Activated CD4-positive, alpha-beta T cell treated with anti-CD3 and anti-CD28 coated beads, Interleukin-2, amount 50 U/mL, for 48 hours (primary cell): ENCODE data around the gene VANGL2.

Source experiments
- DNase-seq, 2 experiments: peaks; one replicate each; pipeline ENCODE4 v3.0.0-alpha.2; 2020

Gene VANGL2

GRCh38 chr1:160429125-160429561 is 28.8 kb downstream of the VANGL2 start:
- peak in 1 of 2 experiments; percentile 42 for DNase-seq

GRCh38 chr1:160429702-160430535 is 29.6 kb downstream of the VANGL2 start:
- DNase-seq: no peak

- no peak for DNase-seq
Measured at GRCh38 chr1:160431006-160431405, 30.6 kb downstream of the VANGL2 start.

DNA sequence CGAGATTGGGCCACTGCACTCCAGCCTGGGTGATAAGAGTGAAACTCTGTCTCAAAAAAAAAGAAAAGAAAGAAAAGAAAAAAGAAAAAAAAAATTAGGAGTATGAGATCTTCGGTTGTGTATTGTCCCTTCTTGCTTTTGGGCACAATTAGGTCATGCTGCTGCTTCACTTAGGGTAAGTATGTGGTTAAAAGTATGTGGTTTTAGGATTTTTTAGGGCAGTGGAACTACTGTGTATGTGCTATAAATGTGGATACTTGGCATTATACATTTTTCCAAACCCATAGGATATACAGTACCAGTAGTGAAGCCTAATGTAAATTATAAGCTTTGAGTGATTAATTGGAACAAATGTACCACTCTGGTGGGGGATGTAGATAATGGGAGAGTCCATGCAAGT is 31.2 kb downstream of the VANGL2 start:
- DNase-seq: no peak

DNA sequence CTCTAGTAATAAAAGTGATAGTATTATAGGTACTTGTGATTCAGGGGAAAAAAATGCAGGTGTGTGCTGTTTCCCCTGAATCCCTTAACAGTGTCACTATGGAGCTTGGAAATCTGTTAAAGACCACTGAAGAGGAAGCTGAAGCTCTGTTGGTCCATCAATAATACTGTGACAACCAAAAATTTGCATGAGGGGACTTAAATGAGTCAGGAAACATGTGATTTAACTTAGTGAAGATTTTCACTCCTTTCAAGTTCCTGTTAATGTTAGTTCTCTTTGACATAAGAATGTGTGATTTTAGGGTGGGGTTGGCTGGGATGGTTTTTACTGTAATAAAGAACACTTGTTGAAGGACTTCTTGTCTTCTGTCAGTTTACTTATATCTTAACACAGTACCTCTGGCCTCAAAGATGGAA is 32.0 kb downstream of the VANGL2 start:
- DNase-seq: no peak

DNA sequence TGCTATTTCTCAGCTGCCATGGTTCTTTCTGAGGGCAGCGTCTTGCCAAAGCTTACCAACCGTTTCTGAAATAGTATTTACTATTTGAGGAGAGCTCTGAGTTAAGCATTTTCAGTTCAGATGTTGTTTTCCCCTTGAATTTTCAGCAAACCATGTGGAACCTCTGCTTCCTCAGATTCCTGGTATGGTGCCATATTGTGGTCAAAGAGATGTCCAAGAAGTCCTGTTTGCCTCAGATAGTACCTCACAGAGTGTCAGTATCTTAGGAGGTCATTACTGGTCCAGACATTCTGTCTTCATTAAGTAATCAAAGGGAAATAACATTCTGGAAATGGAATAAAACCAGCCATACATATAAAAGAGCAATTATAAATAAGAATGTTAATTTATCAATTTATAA is 36.6 kb downstream of the VANGL2 start:
- DNase-seq: no peak

DNA sequence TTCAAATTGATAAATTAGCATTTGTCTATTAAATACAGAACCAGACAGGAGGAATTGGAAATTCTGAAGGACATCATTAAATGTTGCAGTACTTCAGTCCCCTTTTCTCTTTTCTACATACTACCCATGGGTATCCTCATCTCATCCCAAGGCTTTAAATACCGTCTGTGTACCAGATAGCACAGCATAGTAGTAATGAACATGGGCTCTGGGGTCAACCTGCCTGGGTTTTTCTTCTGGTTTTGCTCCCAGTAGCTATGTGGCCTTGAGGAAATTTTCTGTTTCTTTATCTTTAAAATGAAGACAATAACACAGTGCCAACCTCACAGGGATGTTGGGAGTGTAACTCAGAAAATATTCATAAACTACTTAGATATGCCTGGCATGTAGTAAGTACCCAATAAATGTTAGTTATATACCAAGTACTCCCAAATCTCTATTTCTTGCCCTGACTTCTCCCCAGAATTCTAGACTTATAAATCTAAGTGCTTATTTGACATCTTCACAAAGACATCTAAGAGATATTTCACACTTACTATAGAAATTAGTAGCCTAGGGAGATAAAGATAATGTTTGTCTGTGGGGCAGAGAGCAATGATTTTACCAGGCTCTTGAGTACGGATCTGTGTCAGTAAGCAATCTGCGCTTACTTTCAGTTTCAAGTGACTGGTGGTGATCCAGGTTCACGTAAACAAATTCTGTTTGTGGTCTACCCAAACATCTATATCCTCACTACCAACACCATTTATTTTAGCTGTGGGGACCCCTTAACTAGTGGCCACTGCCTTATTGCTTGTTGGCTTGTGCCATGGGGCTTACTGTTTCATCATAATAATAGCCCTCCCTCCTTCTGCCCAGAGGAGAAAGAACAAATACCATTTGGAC is 37.3 kb downstream of the VANGL2 start:
- DNase-seq: no peak

- no peak for DNase-seq
Measured at GRCh38 chr1:160438317-160438918, 38.1 kb downstream of the VANGL2 start.

DNA sequence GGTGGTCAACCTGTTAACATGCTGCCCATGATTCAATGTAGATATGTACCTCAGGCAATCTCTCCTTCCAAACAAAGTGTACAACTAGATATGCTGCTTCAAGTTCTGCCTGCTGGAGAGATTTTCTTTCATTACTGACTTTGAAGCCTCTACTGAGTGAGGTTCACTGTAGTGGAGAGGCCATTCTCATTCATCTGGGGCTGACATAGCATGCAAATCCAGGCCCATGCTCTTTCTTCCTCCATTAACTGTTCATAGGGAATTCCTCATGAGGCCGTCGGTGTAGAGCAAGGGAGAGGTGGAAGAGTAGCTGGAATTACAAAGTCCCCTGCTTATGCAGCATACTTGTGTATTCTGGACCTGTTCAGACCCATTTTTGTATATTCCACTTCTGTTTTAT is 38.6 kb downstream of the VANGL2 start:
- DNase-seq: no peak

DNA sequence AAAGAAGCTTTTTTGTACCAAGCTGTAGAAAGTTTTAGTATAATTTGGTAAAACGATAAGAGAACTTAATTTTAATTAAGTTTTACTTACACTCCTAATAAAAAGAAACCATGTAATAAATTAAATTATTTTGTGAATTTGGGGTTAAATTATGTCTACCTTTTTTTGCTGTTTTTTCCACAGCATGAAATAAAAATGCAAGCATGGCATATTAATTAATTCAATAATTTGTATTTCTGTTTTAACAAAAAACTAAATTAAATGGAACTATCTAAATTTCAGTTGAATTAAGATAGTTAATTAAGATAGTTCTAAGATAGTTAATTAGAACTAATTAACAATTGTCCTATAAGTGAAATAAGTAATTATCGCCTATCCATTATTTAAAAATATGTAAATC is 39.4 kb downstream of the VANGL2 start:
- DNase-seq: no peak

- DNase-seq: no peak
Measured at GRCh38 chr1:160446945-160447600, 46.7 kb downstream of the VANGL2 start.

DNA sequence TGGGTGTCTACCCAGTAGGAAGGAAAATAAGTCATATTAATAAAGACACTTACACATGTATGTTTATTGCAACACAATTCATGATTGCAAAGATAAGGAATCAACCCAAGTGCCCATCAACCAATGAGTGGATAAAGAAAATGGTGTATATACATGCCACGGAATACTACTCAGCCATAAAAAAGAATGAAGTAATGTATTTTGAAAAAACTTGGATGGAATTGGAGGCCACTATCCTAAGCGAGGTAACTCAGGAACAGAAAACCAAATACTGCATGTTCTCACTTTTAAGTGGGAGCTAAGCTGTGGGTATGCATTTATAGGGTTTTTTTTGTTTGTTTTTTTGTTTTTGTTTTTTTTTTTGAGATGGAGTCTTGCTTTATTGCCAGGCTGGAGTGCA is 49.1 kb downstream of the VANGL2 start:
- no peak for DNase-seq

- DNase-seq: no peak
Measured at GRCh38 chr1:160451119-160451858, 50.9 kb downstream of the VANGL2 start.

- no peak for DNase-seq
Measured at GRCh38 chr1:160451859-160452232, 51.5 kb downstream of the VANGL2 start.

- no peak for DNase-seq
Measured at GRCh38 chr1:160453443-160453842, 53.1 kb downstream of the VANGL2 start.

DNA sequence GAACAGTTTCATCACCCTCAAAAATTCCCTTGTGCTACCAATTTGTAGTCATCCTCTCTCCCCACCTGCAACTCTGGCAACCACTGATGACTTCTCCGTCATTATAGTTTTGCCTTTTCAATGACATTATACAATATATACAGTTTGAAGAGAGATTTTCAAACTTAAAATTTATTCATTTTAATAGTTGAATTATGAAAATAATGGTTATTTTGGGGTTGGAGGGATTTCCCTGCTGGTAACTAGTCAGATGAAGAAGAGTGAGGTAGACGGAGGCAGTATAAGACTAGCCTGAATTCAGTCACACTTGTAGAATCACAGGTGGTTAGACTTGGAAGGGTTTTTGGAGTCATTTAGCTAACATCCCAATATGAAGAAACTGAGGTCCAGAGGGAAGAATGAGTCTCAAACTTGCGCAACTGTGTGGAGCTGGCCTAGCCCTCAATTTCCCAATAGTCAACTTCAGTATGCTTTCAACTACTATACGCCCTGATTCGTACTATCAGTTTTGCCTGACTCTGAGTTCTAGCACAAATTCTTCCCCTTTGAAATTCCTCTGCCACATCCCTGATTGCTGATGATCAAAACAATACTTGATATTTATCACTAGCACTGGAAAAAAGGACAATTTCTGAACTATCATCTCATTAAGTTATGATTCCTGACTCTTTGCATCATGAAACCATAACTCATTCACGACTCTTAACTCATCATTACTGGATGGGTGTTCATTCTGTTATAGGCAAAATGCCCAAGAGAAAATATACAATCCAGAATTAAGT is 54.2 kb downstream of the VANGL2 start:
- DNase-seq: no peak

- no peak for DNase-seq
Measured at GRCh38 chr1:160455153-160455517, 54.8 kb downstream of the VANGL2 start.

DNA sequence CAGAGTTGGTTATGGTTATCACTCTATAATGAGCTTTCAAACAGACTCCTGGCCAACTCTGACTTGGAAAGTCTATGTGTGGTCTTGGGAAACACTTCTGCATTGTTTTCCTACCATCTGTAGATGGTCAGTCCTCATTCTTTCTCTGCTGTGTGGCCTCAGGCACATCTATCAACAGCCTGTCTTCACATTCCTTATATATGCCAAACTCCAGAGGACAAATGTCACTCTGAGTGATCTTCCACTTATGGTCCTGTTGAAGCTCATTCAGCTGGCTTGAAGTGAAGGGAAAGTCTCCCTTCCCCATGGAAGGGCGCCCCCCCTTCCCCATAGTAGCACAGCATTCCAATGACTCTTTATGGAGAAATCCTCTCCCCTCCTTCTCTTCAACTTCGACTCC is 58.7 kb downstream of the VANGL2 start:
- no peak for DNase-seq

GRCh38 chr1:160459687-160460086 is 59.3 kb downstream of the VANGL2 start:
- no peak for DNase-seq

GRCh38 chr1:160460214-160460642 is 59.9 kb downstream of the VANGL2 start:
- no peak for DNase-seq

DNA sequence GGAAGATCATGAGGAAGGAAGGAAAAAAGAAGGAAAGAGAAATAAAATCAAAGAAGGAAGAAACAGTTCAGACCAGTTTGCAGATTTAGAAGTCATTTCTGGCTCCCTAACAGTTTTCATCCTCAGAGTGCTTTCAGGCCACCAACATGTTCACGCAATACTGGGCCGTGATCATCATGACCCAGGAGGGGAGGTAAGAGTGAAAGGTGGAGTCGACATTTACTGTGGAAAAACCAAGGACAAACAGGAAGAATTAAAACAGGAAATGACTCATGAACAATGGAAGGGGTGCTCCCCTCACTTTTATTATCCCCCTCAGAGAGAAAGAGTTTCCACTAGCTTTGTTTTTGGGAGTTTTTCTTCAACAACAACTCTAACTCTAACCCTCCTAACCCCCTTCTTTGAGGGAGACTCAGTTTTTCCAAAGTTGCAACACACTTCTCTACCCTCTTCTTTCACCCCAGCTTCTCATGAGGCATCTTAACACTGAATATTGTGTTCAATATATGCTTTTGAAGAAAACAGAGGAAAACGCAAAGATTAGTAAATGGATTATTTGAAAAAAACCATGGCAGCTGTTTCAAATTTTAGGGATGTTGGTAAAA is 60.4 kb downstream of the VANGL2 start:
- peak in 1 of 2 experiments; percentile 59 for DNase-seq
